ENCODE measurements around the gene PTPRN2. TPM values are rescaled to one million over a fixed set of nuclear protein-coding genes. Genes with fewer than 3 reads are reported as not detected.

The PTPRN2 gene
- total and polyA plus RNA-seq, 2 of the 13 experiments (the other 11 are each of a cell fraction or from before 2014, with no cell fraction given), result 2.5 to 24.2 TPM

DNA sequence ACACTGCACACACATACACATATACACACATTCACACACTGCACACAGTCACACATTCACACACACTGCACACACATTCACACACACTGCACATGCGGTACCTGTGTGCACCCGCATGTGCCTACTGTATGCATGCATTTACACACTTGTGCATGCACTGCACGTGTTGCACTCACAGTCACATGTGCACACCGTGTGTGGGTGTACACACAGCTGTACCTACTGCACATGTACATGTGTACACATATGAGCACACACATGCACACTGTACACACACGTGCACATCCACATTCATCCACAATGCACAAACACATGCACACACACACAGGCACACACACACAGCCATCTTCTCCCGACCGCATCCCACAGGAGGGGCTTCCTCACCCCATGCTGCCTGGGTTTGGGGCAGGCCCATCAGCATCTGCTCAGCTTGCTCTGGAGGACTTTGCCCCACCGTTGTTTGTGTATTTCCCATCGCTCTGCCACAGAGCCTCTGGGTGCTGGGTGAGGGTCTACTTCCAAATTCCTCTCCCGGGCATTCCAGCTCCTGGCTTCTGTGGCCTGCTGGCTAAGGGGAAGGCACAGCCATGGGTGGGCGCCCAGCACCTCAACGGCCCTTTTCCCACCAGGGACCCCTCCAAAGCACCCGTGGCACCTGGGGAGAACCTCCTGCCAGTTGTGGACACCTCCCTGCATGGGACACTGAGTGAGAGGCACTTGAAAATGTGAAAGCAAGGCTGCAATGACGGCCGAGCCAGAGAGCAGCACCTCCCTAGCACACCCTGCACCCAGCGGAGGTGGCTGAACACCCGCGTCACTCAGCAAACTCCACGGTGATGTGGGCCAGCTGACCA is 324.3 kb downstream of the PTPRN2 start (continued):
- TF ChIP-seq NCOR1 (IDR thresholded peaks at IDR 0.05; ENCODE audit: borderline replicate concordance, low read length) (0 out of 2 replicates have a peak, but pooled peaks have one; percentile 15), ZNF841 (CRISPR knock-in tag; IDR thresholded peaks at IDR 0.05; ENCODE audit: borderline replicate concordance) (no peak), SNAPC2 (CRISPR knock-in tag; IDR thresholded peaks at IDR 0.05) (no peak), MED8 (CRISPR knock-in tag; IDR thresholded peaks at IDR 0.05; ENCODE audit: insufficient replicate concordance) (no peak), SPEN (CRISPR knock-in tag; IDR thresholded peaks at IDR 0.05; ENCODE audit: low read depth) (no peak), ZZZ3 (CRISPR knock-in tag; IDR thresholded peaks at IDR 0.05; ENCODE audit: borderline replicate concordance) (peak; percentile 10; the same call in 1 of the 2 replicates), FOXK1 (CRISPR knock-in tag; IDR thresholded peaks at IDR 0.05; ENCODE audit: borderline replicate concordance, low read depth) (no peak), ZNF792 (CRISPR knock-in tag; IDR thresholded peaks at IDR 0.05) (no peak), SOX13 (IDR thresholded peaks at IDR 0.05) (no peak), SOX13 (CRISPR knock-in tag; conservative IDR thresholded peaks at IDR 0.05 in 1 of 2, IDR thresholded peaks at IDR 0.05 in 1 of 2) (no peak), ZNF343 (CRISPR knock-in tag; IDR thresholded peaks at IDR 0.05) (0 out of 2 replicates have a peak, but pooled peaks have one; percentile 52), ZNF562 (CRISPR knock-in tag; IDR thresholded peaks at IDR 0.05; ENCODE audit: borderline replicate concordance) (no peak), ZNF296 (CRISPR knock-in tag; conservative IDR thresholded peaks at IDR 0.05) (no peak), ZKSCAN8 (CRISPR knock-in tag; IDR thresholded peaks at IDR 0.05; ENCODE audit: borderline replicate concordance) (no peak), ZNF709 (CRISPR knock-in tag; IDR thresholded peaks at IDR 0.05) (no peak), RFXAP (CRISPR knock-in tag; IDR thresholded peaks at IDR 0.05; ENCODE audit: borderline replicate concordance) (peak; percentile 52; the same call in 1 of the 2 replicates), ZNF75D (CRISPR knock-in tag; IDR thresholded peaks at IDR 0.05; ENCODE audit: borderline replicate concordance) (no peak), ZNF652 (CRISPR knock-in tag; IDR thresholded peaks at IDR 0.05; ENCODE audit: borderline replicate concordance, low read depth) (no peak), SYNCRIP (IDR thresholded peaks at IDR 0.05; ENCODE audit: insufficient read depth, low read depth, low read length) (no peak), TBX2 (CRISPR knock-in tag; IDR thresholded peaks at IDR 0.05; ENCODE audit: borderline replicate concordance) (no peak), ATRX (CRISPR knock-in tag; IDR thresholded peaks at IDR 0.05; ENCODE audit: borderline replicate concordance) (no peak), GTF2F1 (IDR thresholded peaks at IDR 0.05; ENCODE audit: low read length) (no peak)
- TF ChIP-seq, protein P1, sequence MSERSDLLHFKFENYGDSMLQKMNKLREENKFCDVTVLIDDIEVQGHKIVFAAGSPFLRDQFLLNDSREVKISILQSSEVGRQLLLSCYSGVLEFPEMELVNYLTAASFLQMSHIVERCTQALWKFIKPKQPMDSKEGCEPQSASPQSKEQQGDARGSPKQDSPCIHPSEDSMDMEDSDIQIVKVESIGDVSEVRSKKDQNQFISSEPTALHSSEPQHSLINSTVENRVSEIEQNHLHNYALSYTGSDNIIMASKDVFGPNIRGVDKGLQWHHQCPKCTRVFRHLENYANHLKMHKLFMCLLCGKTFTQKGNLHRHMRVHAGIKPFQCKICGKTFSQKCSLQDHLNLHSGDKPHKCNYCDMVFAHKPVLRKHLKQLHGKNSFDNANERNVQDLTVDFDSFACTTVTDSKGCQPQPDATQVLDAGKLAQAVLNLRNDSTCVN (CRISPR knock-in tag; IDR thresholded peaks at IDR 0.05; ENCODE audit: borderline replicate concordance), result no peak
- TF ChIP-seq, protein P2, sequence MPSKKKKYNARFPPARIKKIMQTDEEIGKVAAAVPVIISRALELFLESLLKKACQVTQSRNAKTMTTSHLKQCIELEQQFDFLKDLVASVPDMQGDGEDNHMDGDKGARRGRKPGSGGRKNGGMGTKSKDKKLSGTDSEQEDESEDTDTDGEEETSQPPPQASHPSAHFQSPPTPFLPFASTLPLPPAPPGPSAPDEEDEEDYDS (CRISPR knock-in tag; IDR thresholded peaks at IDR 0.05), result no peak
- TF ChIP-seq, protein P3, sequence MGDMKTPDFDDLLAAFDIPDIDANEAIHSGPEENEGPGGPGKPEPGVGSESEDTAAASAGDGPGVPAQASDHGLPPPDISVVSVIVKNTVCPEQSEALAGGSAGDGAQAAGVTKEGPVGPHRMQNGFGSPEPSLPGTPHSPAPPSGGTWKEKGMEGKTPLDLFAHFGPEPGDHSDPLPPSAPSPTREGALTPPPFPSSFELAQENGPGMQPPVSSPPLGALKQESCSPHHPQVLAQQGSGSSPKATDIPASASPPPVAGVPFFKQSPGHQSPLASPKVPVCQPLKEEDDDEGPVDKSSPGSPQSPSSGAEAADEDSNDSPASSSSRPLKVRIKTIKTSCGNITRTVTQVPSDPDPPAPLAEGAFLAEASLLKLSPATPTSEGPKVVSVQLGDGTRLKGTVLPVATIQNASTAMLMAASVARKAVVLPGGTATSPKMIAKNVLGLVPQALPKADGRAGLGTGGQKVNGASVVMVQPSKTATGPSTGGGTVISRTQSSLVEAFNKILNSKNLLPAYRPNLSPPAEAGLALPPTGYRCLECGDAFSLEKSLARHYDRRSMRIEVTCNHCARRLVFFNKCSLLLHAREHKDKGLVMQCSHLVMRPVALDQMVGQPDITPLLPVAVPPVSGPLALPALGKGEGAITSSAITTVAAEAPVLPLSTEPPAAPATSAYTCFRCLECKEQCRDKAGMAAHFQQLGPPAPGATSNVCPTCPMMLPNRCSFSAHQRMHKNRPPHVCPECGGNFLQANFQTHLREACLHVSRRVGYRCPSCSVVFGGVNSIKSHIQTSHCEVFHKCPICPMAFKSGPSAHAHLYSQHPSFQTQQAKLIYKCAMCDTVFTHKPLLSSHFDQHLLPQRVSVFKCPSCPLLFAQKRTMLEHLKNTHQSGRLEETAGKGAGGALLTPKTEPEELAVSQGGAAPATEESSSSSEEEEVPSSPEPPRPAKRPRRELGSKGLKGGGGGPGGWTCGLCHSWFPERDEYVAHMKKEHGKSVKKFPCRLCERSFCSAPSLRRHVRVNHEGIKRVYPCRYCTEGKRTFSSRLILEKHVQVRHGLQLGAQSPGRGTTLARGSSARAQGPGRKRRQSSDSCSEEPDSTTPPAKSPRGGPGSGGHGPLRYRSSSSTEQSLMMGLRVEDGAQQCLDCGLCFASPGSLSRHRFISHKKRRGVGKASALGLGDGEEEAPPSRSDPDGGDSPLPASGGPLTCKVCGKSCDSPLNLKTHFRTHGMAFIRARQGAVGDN (CRISPR knock-in tag; IDR thresholded peaks at IDR 0.05), result peak; percentile 66
